ENCODE data around the gene GNB2. TPM values are rescaled to one million over a fixed set of nuclear protein-coding genes. Genes with fewer than 3 reads are reported as not detected.

Gene GNB2
- total and polyA plus RNA-seq, 2 of the 13 experiments (the other 11 are each of a cell fraction or from before 2014, with no cell fraction given): 48.3 to 67.1 TPM

- TF ChIP-seq NKX3-1 (CRISPR knock-in tag; IDR thresholded peaks at IDR 0.05): no peak
- peak; percentile 61; the same call in 1 of the 2 replicates for TF ChIP-seq MIER3 (CRISPR knock-in tag; IDR thresholded peaks at IDR 0.05; ENCODE audit: borderline replicate concordance)
- TF ChIP-seq MIXL1 (CRISPR knock-in tag; IDR thresholded peaks at IDR 0.05): peak; percentile 74
- TF ChIP-seq MED1 (CRISPR knock-in tag; IDR thresholded peaks at IDR 0.05): peak; percentile 97
- TF ChIP-seq GTF2F1 (IDR thresholded peaks at IDR 0.05; ENCODE audit: low read length): no peak
- TF ChIP-seq ZMYM2 (CRISPR knock-in tag; IDR thresholded peaks at IDR 0.05): 0 out of 2 replicates have a peak, but pooled peaks have one; percentile 21
- no peak; the same call in 1 of the 2 replicates for TF ChIP-seq UBTF (CRISPR knock-in tag; IDR thresholded peaks at IDR 0.05)
- no peak for TF ChIP-seq ZNF543 (CRISPR knock-in tag; IDR thresholded peaks at IDR 0.05)
- no peak for TF ChIP-seq ZNF431 (CRISPR knock-in tag; IDR thresholded peaks at IDR 0.05; ENCODE audit: borderline replicate concordance, low read depth)
- TF ChIP-seq KLF13 (CRISPR knock-in tag; IDR thresholded peaks at IDR 0.05): no peak
- 0 out of 2 replicates have a peak, but pooled peaks have one; percentile 41 for TF ChIP-seq SMAD1 (CRISPR knock-in tag; IDR thresholded peaks at IDR 0.05; ENCODE audit: borderline replicate concordance, low read depth)
- no peak for TF ChIP-seq SOX13 (IDR thresholded peaks at IDR 0.05)
- peak in 1 of 2 experiments; percentile 47; a peak in 1 of 4 replicates for TF ChIP-seq SOX13 (CRISPR knock-in tag; conservative IDR thresholded peaks at IDR 0.05 in 1 of 2, IDR thresholded peaks at IDR 0.05 in 1 of 2)
- TF ChIP-seq KLF9 (CRISPR knock-in tag; IDR thresholded peaks at IDR 0.05; ENCODE audit: low read depth): 0 out of 2 replicates have a peak, but pooled peaks have one; percentile 31
- no peak for TF ChIP-seq SMAD9 (CRISPR knock-in tag; IDR thresholded peaks at IDR 0.05)
- TF ChIP-seq ZNF761 (CRISPR knock-in tag; conservative IDR thresholded peaks at IDR 0.05): no peak
- TF ChIP-seq ZNF792 (CRISPR knock-in tag; IDR thresholded peaks at IDR 0.05): no peak; the same call in 1 of the 2 replicates
- no peak for TF ChIP-seq NFKB2 (CRISPR knock-in tag; IDR thresholded peaks at IDR 0.05; ENCODE audit: borderline replicate concordance)
- TF ChIP-seq, protein P1, sequence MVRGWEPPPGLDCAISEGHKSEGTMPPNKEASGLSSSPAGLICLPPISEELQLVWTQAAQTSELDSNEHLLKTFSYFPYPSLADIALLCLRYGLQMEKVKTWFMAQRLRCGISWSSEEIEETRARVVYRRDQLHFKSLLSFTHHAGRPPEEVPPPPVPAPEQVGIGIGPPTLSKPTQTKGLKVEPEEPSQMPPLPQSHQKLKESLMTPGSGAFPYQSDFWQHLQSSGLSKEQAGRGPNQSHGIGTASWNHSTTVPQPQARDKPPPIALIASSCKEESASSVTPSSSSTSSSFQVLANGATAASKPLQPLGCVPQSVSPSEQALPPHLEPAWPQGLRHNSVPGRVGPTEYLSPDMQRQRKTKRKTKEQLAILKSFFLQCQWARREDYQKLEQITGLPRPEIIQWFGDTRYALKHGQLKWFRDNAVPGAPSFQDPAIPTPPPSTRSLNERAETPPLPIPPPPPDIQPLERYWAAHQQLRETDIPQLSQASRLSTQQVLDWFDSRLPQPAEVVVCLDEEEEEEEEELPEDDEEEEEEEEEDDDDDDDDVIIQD (CRISPR knock-in tag; IDR thresholded peaks at IDR 0.05; ENCODE audit: low read depth): peak; percentile 48; the same call in 1 of the 2 replicates
- TF ChIP-seq TSC22D2 (CRISPR knock-in tag; IDR thresholded peaks at IDR 0.05; ENCODE audit: borderline replicate concordance): no peak
- 0 out of 2 replicates have a peak, but pooled peaks have one; percentile 42 for TF ChIP-seq ZSCAN29 (CRISPR knock-in tag; conservative IDR thresholded peaks at IDR 0.05)
- TF ChIP-seq, protein P2, sequence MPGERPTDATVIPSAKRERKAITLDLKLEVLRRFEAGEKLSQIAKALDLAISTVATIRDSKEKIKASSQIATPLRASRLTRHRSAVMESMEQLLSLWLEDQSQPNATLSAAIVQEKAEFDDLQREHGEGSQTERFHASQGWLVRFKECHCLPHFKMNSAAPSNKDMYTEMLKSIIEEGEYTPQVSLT (CRISPR knock-in tag; IDR thresholded peaks at IDR 0.05; ENCODE audit: borderline replicate concordance, low read depth): no peak
- TF ChIP-seq CERS6 (CRISPR knock-in tag; IDR thresholded peaks at IDR 0.05): no peak
- peak; percentile 94 for TF ChIP-seq NR2F2 (IDR thresholded peaks at IDR 0.05; ENCODE audit: borderline replicate concordance, low read depth)
- 0 out of 4 replicates have a peak, but pooled peaks of 1 of the 2 experiments have one; percentile 36 for TF ChIP-seq POLR2A (IDR thresholded peaks at IDR 0.05; ENCODE audit: insufficient read depth in 1 of 2, low read depth in 2 of 2, low read length in 2 of 2)
- no peak for TF ChIP-seq ZFAT (CRISPR knock-in tag; conservative IDR thresholded peaks at IDR 0.05)
These were observed 50.3 kb downstream of the GNB2 start (continued) for GRCh38 chr7:100723732-100724275.
